Endodermal cell (in vitro differentiated cells): ENCODE measurements around the gene NDUFAF8. TPM values are rescaled to one million over a fixed set of nuclear protein-coding genes. Genes with fewer than 3 reads are reported as not detected.

ENCODE experiments used
- DNase-seq: peaks from one replicate; pipeline ENCODE4 v3.0.0-alpha.2; 2017
- H3K27ac ChIP-seq: 2 replicates; pipeline ENCODE4 v1.5.1; 2013; ENCODE audit warnings: mild to moderate bottlenecking, low read depth, low read length, moderate library complexity
- H3K27me3 ChIP-seq: 2 replicates; pipeline ENCODE4 v1.6.1; 2013; ENCODE audit warnings: mild to moderate bottlenecking, low read length, moderate library complexity; ENCODE audit not compliant: insufficient read depth, control insufficient read depth, poor library complexity, severe bottlenecking
- H3K36me3 ChIP-seq: 2 replicates; pipeline ENCODE4 v1.7.0; 2013; ENCODE audit warnings: mild to moderate bottlenecking, low read length, moderate library complexity; ENCODE audit not compliant: control insufficient read depth, insufficient read depth
- H3K4me1 ChIP-seq: one replicate; pipeline ENCODE4 v1.7.0; 2013; ENCODE audit warnings: low read length; ENCODE audit not compliant: control insufficient read depth, insufficient read depth
- H3K4me3 ChIP-seq: 2 replicates; pipeline ENCODE4 v1.5.1; 2013; ENCODE audit warnings: mild to moderate bottlenecking, low read length, moderate library complexity
- H3K9ac ChIP-seq: 2 replicates; pipeline ENCODE4 v1.6.1; 2013; ENCODE audit warnings: mild to moderate bottlenecking, low read length, moderate library complexity; ENCODE audit not compliant: poor library complexity, severe bottlenecking; ENCODE audit errors: extremely low read depth
- H3K9me3 ChIP-seq: 2 replicates; pipeline ENCODE4 v1.6.1; 2013; ENCODE audit warnings: mild to moderate bottlenecking, low read length, moderate library complexity; ENCODE audit not compliant: control insufficient read depth
- H3K27ac Mint-ChIP-seq: 2 replicates; pipeline ENCODE4 v1.8.0; 2020; ENCODE audit warnings: mixed read lengths
- H3K27me3 Mint-ChIP-seq: 2 replicates; pipeline ENCODE4 v1.8.0; 2021; ENCODE audit warnings: mild to moderate bottlenecking, mixed read lengths; ENCODE audit not compliant: insufficient read depth
- H3K36me3 Mint-ChIP-seq: 2 replicates; pipeline ENCODE4 v1.8.0; 2020; ENCODE audit warnings: low read depth, mixed read lengths
- H3K4me1 Mint-ChIP-seq: 2 replicates; pipeline ENCODE4 v1.8.0; 2020; ENCODE audit warnings: mixed read lengths
- H3K4me3 Mint-ChIP-seq: 2 replicates; pipeline ENCODE4 v1.8.0; 2020; ENCODE audit warnings: mild to moderate bottlenecking, moderate library complexity, mixed read lengths
- H3K9me3 Mint-ChIP-seq: 2 replicates; pipeline ENCODE4 v1.8.0; 2020; ENCODE audit warnings: mild to moderate bottlenecking, mixed read lengths
- CTCF ChIP-seq: fragments of 200-600 bp; sonication (generic); conservative IDR thresholded peaks from 2 replicates; pipeline ENCODE4 v1.5.0; 2021; ENCODE audit warnings: antibody characterized with exemption, mild to moderate bottlenecking
- WGBS, 2 experiments: methylation state at CpG; one replicate each; pipeline versions ENCODE4 v1.1.5 to v1.1.7; 2013; ENCODE audit warnings: missing lambda C conversion rate in 2 of 2, mixed read lengths in 1 of 2; ENCODE audit not compliant: insufficient coverage in 1 of 2, insufficient read length in 1 of 2; 5-methylcytosine and 5-hydroxymethylcytosine counted together
- total RNA-seq, 2 donors: library from RNA; stranded (reverse); fragmentation: NEBNext Ultra II Directional in 1 of 2; extraction: Animal tissue kit (Norgen Biotek cat#: 25700) in 1 of 2; gene quantifications; 2 replicates in 1 of 2; 3 replicates in 1 of 2; pipeline ENCODE4 v1.2.1, GENCODE V29; 2021

NDUFAF8 gene
- total RNA-seq, 2 donors from 2014 or later, result 42.7 to 48.7 TPM

DNA sequence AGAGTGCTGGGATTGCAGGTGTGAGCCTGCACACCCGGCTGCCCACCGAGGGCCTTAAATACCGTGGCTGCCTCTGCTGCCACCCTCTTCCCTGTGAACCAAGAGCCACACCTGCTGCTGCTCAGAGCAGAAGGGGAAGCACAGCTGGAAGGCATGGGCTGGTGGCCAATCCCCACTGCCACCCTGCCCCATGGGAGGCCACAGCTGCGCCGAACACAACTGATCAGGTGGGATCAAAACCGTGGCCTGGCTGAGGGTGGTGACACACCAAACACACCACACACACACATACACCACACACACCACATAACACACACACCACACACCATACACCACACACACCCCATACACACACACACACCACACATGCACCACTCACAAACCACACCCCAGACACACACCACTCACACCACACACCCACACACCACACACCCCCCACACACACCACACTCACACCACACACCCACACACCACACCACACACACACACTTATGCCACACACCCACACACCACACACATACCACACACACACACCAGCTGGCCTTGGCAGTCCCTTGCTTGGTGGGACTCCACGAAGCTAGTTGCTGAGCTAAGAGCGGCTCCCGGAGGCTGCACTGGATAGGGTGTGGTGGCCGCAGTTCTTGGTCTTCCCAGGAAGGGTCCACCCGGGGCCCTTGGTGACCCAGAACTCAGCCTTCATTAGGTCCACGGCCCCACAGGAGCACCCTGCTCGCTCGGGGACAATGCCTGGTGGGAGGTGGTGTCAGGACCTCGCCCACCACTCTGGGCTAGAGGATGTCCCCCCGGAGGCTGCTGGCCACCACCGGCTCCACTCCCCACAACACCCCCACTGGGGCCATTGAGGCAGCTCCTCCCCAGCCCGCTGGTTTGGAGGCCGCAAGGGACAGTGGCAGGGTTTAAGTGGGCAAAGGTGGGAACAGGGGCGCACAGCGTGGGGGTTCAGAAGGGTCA is 31.2 kb upstream of the NDUFAF8 start:
- 95 to 100% methylated on average over 9 to 19 of the region's 21 CpGs for WGBS, 2 experiments
- H3K9me3 Mint-ChIP-seq, result no peaks in the 10 kb centered on the region
- H3K4me1 ChIP-seq, result no peaks in the 10 kb centered on the region
- peaks cover 3% of the 10 kb centered on the region for H3K36me3 Mint-ChIP-seq
- no peak overlapping the region for H3K9ac ChIP-seq
- no peak for DNase-seq
- H3K4me3 ChIP-seq, result no peak overlapping the region
- H3K27ac ChIP-seq, result no peak overlapping the region
- no peaks in the 10 kb centered on the region for H3K4me1 Mint-ChIP-seq
- H3K4me3 Mint-ChIP-seq, result no peak overlapping the region
- no peak overlapping the region for H3K27ac Mint-ChIP-seq
- no peaks in the 10 kb centered on the region for H3K9me3 ChIP-seq
- H3K36me3 ChIP-seq, result no peaks in the 10 kb centered on the region
- no peaks in the 10 kb centered on the region for H3K27me3 ChIP-seq
- no peak for TF ChIP-seq CTCF
- H3K27me3 Mint-ChIP-seq, result no peaks in the 10 kb centered on the region

- Histone ChIP-seq H3K9ac (no peak overlapping the region), H3K27ac (no peak overlapping the region), H3K4me3 (no peak overlapping the region), H3K9me3 (no peaks in the 10 kb centered on the region), H3K4me1 (no peaks in the 10 kb centered on the region), H3K27me3 (no peaks in the 10 kb centered on the region), H3K36me3 (no peaks in the 10 kb centered on the region)
- Mint-ChIP-seq H3K27me3 (no peaks in the 10 kb centered on the region), H3K4me1 (no peaks in the 10 kb centered on the region), H3K4me3 (no peak overlapping the region), H3K36me3 (peaks cover 3% of the 10 kb centered on the region), H3K27ac (no peak overlapping the region), H3K9me3 (no peaks in the 10 kb centered on the region)
- WGBS, 2 experiments, result 95 to 100% methylated on average over 4 to 10 of the region's 10 CpGs
- DNase-seq, result no peak
- no peak for TF ChIP-seq CTCF
Measured at GRCh38 chr17:81208651-81209050, 30.5 kb upstream of the NDUFAF8 start.

GRCh38 chr17:81209141-81209540 is 30.0 kb upstream of the NDUFAF8 start:
- Mint-ChIP-seq H3K27me3 (no peaks in the 10 kb centered on the region), H3K27ac (no peak overlapping the region), H3K9me3 (no peaks in the 10 kb centered on the region), H3K4me3 (no peak overlapping the region), H3K4me1 (no peaks in the 10 kb centered on the region), H3K36me3 (peaks cover 3% of the 10 kb centered on the region)
- DNase-seq, result no peak
- H3K4me1 ChIP-seq, result no peaks in the 10 kb centered on the region
- WGBS, 2 experiments, result 96 to 97% methylated on average over 12 to 16 of the region's 16 CpGs
- no peak overlapping the region for H3K9ac ChIP-seq
- H3K4me3 ChIP-seq, result no peak overlapping the region
- no peaks in the 10 kb centered on the region for H3K36me3 ChIP-seq
- TF ChIP-seq CTCF, result no peak
- H3K9me3 ChIP-seq, result no peaks in the 10 kb centered on the region
- H3K27ac ChIP-seq, result no peak overlapping the region
- no peaks in the 10 kb centered on the region for H3K27me3 ChIP-seq
